NCI-H345 treated with DMSO at 0.1 percent for 48 hours (cell line): Measurements from ENCODE around the gene PDZD2.

Source experiments
- DNase-seq: peaks from one replicate; lab custom pipeline; 2025; ENCODE audit not compliant: unreplicated experiment; lab: John Stamatoyannopoulos, UW

PDZD2 gene

DNA sequence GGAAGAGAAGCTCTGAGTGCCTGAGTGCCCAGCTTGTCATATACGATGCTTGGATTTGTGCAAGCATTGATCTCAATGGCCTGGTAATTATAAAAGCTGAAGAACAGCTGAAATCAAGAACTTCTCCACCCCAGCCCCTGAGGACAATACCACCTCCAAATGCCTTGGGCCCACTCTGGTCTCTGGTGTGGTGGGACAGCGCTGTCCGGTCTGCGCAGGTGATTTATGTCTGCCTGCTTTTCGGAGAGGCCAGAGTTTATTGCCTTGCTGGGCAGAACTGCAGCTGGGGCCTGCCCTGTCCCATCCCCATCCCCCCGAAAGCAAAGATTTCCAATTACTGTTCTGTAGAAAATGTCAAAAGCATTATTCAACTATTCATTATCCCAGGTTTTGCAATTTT is 1.1 kb upstream of the PDZD2 start:
- DNase-seq = no peak

DNA sequence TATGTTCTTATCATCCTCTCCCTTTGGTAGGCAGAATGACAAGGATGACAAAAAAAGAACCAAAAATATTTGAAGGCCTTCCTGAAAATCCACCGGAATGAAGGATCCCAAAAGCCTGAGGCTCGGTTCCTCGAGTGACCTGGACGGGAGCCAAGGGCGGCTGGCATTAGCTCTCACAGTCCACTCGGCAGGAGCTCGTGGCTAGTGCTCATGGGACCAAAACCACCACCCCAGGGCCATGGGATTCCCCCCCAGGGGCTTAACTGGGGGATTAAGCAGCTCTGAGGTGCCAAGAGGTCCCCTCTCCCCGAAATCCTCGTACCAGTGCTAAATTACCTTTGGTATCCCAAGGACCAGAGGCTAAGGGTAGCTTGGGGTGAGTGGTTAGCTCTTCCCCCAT is 586 bp upstream of the PDZD2 start:
- DNase-seq = no peak

DNA sequence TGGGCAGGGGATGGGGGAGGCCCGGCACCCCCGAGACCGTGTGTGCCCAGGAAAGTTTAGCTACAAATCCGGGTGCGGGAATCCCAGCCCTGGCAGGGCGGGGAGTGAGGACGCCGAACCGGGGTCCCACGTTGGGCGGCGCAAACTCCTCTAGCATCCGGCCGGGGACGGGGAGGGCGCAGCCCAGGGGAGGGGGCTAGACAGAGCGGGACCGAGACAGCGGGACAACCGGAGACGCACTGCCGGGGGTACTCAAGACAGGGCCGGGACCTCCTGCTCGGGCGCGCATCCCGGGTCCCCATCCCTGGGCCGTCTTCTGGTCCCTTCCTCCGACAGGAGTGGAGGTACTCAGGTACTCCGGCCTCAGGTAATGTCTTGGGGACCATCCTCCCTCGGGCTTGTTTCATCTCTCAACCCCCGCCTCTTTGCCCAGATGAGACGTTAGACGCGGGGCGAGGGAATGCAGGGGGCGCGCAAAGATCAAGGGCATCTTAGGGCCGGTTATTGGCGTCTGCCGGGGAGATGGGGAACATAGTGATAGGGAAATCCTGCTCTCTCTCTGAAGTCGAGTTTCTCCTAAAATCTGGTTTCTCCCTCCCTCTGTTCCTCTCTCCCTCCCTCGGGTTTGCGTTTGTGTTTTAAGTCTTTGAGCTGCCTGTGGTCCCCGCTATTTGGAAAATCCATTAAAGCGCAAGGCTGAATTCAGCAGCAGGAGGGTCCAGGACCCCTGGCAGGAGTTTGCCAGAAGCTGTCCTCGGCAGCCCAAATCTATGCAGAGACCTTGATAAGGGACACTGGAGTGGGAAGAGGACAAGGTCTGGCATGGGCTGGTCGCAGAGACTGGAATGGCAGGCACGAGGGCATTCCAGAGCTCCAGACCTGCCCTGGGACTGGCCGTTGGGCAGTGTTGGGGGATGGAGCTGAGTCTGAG is 815 bp downstream of the PDZD2 start:
- DNase-seq = no peak

DNA sequence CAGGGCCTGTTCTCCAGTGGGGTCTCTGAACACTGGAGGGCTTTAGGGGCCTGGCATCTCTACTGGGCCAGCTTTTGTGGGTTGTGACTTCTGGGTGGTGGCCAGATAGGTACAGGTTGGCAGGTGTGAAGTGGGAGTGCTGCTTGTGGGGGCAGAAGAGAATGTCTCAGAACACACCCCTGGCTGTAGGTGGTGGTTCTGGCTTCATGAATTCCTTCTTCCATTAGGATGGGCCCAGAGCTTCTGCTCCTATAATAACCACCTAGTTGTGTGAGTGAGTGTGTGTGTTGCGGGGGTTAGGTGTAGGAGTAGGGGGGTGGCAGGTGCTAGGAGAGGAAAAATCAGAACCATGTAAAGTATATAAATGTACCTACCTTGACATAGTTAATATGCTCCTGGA is 1.6 kb downstream of the PDZD2 start:
- no peak for DNase-seq

DNA sequence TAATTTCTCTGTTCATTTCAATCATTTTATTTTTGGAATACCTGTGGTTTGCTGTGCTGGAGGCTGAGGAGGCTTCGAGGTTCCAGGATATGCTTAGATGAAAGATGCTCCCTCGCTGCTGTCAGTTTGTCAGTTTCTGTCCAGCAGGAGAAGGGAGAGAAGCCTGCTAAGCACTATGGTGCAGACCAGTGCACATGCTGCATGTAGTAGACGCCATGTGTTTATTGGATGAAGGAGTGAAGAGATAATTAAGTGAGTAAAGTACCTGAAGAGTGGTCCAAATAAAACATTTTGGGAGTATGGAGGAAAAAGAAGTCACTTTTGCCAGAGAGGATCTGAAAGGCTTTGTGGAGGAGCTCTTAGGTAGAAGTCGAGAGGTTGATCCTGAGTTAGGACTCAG is 2.1 kb downstream of the PDZD2 start:
- no peak for DNase-seq

DNA sequence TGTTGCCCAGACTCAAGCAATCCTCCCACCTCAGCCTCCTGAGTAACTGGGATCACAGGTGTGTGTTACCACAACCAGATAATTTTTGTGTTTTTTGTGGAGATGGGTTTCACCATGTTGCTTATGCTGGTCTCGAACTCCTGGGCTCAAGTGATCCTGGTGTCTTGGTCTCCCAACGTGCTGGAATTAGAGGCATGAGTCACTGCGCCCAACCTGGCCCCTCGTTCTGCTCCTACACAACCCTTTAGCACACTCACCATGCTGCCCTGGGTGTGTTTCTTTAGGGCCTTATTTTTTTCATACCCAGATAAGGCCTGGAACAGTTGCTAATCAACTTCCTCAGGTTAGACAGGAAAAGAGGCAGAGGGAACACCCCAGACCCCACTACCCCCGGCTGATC is 2.6 kb downstream of the PDZD2 start:
- DNase-seq = no peak

DNA sequence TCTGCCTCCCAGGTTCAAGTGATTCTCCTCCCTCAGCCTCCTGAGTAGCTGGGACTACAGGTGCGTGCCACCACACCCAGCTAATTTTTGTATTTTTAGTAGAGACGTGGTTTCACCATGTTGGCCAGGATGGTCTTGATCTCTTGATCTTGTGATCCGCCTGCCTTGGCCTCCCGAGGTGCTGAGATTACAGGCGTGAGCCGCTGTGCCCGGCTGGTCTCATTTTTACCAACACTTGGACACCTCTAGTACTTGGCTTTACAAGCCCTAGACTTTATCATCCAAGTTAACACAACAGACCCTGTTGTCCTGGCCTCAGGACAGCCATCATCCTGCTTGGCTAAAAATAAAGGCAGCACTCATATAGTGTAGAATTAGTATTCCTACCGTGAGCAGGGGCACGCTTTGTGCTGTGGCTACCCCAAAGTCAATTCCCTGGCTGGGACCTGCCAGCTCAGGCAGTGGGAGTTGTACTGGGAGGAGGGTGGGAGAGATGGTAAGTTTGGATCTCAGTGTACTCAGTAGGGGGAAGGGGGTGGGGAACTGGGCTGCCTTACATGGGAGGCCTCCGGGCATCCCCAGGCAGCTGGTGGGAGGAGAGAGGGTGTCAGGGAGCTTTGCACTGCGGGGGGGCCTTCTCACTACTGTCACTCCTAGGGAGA is 6.6 kb downstream of the PDZD2 start:
- DNase-seq = peak; percentile 52

DNA sequence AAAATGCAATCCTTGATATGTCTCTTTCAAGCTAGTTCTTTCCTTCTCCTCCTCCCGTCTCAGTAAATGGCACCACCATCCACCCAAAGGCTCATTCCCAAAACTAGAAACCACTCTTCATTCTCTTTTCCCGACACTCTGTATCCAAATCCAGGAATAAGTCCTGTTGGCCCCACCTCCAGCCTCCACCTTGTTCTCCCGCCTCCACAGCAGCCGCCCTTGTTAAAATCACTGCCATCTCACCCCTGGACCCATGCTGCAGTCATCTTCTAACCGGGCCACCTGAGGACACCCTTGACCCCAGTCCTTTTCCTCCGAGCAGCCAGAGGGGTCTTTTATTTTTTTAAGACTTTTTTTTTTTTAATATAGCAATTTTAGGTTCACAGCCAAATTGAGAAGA is 9.4 kb downstream of the PDZD2 start:
- DNase-seq = no peak

DNA sequence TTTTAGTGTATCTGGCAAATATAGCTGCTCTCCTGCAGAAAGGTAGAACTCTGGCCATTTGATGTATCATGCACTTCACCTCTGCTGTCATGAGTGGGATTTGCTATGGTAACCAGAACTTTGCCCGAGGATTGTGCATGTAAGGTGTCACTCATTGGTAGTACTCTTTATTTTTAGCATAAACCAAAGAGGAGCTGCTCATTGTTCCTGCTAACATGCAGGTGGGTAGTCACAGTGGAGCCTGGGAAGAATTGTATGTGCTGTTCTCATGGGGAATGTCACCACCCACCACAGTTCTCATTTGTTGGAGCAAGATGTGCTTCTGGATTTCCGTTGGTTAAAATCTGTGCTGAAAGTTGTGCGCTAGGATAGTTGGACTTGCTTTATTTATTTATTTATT is 12.3 kb downstream of the PDZD2 start:
- DNase-seq = no peak

DNA sequence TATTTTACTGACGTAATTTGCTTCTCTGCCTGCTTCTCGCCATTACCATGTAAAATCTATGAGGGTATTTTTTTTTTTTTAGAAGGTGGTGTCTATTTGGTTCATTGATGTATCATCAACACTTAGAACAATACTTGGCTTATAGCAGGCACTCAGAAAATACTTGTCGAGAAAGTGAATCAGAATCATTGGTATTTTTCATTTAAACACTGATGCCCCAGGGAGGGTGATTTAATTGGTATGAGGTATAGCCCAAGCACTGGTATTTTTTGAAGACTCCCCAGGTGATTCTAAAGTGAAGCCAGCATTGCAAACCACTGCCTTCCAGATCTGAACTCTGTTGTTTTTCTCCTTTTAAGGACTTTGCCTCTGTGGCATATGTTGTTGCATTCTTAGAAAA is 16.6 kb downstream of the PDZD2 start:
- DNase-seq = no peak

DNA sequence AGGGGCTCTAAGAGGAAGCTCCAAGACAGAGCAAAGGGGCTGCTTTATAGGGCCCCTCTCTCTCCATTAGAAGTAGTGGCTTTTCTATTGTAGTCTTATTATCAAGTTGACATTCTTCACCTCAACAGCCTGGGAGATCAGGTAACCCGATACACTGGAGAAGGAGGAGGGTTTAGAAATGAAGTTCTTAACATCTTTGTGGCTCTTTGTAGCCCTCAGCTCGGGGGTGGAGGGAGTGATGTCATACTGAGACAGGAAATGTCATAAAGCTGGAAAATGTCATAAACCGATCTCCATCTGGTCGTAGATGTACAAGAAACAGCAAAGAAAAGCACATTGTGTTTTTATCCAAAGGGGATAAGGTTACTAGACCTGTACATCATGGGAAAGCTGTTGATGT is 17.9 kb downstream of the PDZD2 start:
- DNase-seq = peak; percentile 32

DNA sequence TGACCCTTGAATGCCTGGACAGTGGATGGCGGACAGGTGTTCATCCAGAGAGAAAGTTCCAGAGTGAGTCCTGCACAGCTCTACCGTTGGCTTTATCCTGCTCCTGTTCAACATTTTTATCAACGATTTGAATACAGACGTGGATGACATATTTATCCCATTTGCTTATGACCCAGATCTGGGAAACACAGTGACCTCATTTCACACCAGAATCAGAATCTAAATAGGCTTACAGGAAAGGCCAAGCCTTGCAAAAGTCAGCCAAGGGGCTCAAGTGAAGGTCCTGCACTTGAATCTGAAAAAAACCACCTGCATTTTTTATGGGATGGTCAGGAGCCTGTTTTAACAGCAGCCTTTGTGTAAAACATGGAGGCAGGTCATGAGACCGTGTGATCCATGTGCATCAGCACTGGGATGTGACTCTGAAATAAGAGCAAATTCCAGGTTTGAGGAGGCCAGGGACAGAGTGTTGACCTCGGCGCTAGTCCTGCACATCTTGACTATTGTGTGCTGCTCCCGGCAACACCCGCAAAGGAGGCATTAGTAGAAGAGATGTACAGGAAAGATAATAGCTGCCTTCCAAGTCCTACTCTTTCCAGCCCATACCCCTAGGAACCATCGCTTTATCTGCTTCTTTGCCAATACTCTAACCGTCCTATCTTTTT is 18.5 kb downstream of the PDZD2 start:
- no peak for DNase-seq

DNA sequence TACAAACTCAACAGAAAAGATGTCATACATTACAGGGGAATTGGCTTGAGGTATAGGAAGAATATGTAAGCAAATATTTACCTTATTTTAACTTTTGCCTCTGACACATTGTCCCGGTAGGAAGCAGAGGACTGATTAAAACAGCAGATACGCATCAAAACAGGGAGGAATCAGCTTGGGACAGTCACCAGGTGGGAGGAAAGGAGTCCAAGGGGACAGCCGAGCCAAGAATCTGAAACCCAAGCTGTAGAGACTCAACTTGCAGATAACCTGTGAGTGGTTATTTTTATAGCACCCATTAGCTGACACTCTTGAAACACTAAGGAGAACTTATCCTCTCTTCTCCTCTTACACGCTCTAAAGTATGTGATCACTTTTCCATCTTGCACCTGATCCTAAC is 22.3 kb downstream of the PDZD2 start:
- no peak for DNase-seq

DNA sequence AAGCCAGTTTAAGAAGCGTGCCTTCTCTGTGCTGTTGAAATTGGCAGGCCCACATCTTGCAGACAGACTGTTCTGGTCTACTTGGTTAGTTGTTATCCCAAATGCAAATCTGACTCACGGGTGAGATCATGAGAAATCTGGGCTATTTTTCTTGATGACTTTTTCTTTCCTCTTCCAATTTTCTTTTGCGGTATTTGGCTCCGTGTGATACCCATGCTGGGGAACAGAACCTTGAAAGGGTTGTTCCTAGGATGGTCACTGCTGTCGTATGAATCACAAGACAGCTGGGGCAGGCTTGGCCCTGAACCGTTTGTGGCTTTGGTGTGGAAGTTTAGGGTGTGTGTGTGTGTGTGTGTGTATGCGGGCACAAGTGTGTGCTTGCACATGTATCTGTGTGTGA is 24.6 kb downstream of the PDZD2 start:
- no peak for DNase-seq

DNA sequence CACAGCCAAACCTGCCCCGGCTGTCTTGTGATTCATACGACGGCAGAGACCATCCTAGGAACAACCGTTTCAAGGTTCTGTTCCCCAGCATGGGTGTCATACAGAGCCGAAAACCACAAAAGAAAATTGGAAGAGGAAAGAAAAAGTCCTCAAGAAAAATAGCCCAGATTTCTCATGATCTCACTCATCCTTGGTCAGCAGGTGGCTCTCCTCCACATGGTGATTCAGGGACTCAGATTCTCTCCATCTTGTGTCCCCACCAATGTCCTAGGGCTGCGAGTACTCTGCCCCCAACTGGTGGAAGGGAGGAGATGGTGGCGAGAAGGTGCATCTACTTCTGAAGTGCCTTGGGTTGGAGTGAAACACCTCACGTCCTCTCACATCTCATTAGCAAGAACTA is 25.6 kb downstream of the PDZD2 start:
- DNase-seq = no peak

DNA sequence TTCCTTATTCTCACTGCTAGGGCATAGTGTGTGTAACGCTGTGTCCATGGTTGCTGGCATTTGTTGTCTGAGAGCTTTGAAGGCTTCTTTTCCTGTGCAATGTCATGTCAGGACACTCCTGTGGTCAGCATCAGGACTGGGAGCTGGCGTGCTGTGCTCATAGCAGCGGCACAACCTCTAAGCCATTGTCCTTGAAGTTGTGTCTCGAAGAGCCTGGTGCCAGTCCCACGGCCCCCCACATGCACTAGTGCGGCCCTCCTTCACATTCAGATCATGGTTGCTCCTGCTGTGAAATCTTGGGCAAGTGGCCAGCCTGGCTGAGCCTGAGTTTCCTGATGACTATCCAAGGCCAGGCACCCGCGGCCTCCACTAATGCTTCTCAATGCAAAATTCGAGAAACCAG is 32.4 kb downstream of the PDZD2 start:
- DNase-seq = no peak

DNA sequence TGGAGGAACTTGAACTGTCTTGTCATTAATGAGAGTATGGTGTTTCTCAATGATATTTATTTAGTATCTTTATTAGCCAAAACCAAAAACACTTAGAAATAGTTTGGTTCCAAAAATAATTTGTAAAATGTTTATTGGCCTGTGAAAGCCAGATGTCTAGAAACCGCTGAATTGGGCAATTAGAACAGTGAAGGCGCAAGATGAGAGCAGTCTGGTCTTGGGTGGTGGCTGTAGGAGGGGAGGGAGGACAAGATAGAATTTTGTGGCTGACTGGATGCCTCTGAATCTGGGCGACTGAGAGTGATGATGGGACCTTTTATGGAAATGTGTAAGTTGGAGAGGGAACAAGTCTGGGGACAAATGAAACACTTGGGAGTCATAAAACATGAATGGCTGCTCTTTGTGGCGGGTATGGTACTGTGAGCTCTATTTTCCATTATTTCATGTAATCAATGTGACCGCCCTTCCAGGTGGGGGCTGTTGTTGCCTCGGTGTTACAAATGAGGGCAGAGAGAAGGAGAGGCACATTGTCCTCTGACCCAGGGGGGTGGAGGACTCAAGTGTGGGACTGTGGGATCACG is 35.5 kb downstream of the PDZD2 start:
- DNase-seq = no peak

DNA sequence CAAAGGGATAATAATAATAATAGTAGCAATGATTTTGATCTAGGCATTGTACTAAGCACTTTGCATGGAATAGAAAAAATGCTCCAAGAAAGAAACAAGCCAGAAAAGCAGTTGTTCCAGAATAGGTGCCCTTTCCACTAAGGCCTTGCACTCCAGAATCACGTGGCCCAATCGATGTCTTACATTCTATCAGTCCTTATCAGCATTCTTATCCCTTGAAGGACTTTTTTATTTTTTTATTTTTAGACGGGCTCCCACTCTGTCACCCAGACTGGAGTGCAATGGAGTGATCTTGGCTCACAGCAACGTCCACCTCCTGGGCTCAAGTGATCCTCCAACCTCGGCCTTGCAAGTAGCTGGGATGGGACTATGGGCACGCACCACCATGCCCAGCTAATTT is 36.5 kb downstream of the PDZD2 start:
- no peak for DNase-seq

DNA sequence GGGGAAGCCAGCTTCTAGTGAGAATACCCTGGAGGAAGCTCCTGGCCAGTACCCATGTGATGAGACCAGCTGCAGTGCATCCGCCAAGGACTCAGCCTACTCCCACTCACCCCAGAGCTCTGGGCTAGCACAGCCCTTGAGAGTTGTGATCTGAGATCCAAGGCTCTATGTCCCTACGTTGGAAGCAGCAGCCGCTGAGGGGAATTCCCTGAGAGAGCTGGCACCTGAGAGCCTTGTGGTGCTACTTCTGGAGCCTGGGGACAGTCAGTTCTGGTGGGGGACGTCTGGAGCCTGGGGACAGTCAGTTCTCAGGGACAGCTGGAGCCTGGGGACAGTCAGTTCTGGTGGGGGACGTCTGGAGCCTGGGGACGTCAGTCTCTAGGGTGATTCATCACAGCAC is 39.2 kb downstream of the PDZD2 start:
- no peak for DNase-seq

DNA sequence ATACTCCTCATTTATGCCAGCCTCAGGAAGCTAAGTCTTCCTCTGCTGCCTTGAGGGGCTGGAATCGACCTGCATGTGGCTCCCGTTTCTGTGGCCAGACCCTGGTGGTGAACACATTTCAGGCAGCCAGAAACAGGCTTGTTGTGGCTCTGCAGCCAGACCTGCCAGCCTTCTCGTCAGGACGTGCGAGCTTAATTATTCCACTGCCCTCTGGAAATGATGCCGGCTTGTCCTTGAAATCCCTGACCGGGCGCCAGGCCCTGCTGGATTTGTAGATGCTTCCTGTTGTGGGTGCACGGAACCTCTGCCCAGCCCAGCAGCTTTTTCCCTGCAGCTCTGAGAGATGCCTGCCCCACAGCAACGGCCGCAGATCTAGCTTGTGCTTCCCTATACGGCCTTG is 41.6 kb downstream of the PDZD2 start:
- DNase-seq = no peak

DNA sequence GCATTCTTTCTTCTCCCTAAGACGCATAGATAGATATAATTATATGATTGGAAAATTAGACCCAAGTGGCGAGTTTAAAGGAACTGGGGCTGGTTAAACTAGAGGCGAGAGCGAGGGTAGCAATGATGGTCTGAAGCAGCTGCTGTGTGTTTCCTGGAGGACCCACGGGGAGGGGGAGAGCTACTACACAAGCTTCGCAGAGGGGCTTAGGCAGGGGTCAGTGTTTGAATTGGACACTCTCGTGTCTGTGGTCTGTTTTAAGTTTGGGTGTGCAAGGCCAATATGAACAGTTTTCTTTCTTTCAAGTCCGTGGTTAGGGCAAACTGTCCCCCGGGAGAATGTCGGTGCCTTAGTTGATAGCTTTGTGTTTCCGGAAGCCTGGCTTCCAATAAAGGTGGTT is 43.1 kb downstream of the PDZD2 start:
- DNase-seq = no peak

DNA sequence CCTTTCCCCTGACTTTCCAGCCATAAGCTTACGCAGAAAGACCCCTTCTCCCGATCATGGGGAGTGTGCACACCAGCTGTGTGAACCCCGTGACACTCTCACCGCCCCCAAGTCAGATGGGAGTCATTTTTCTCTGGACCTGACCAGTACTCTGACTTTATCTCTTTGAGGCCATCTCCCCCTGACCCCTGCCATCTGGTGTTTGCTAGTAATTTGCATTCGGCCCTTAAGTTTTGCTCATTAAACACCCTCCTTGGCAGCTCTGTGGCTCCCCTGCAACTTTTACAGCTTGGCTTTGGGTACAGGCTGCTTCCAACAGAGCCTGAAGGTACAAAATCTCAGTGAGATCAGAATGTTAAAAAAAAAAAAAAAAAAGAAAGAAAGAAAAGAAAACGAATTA is 43.9 kb downstream of the PDZD2 start:
- no peak for DNase-seq
